ENCODE measurements around the gene TMEM109. TPM values are rescaled to one million over a fixed set of nuclear protein-coding genes. Genes with fewer than 3 reads are reported as not detected.

TMEM109 gene
- total RNA-seq, 3 donors from 2014 or later = 184 to 216 (median 204) TPM

DNA sequence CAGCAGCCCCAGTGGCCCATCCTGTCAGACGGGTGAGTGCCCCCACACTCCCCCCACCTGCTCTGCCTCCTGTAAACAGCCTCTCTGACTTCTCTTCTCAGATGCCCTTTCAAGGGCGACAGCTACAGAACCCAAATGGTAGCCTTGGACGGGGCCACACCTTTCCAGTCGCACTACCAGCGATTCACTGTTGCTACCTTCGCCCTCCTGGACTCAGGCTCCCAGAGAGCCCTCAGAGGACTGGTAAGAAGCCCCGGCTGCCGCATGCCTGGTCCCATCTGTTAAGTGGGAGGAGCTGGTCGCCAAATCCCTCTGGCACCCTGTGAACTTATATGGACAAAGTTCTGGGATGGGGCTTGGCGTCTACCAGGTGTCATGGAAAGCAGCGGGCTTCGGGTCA, 40.4 kb upstream of the TMEM109 start:
- peaks cover 13% of the 10 kb centered on the region for H3K4me1 Mint-ChIP-seq (ENCODE audit: low read depth)
- DNase-seq = no peak
- no peaks in the 10 kb centered on the region for H3K9me3 Mint-ChIP-seq
- no peaks in the 10 kb centered on the region for H3K27me3 Mint-ChIP-seq (ENCODE audit: low read depth)
- no peak overlapping the region for H3K4me3 Mint-ChIP-seq
- no peak for ATAC-seq
- peaks cover 10% of the 10 kb centered on the region for H3K36me3 Mint-ChIP-seq (ENCODE audit: insufficient read depth)

DNA sequence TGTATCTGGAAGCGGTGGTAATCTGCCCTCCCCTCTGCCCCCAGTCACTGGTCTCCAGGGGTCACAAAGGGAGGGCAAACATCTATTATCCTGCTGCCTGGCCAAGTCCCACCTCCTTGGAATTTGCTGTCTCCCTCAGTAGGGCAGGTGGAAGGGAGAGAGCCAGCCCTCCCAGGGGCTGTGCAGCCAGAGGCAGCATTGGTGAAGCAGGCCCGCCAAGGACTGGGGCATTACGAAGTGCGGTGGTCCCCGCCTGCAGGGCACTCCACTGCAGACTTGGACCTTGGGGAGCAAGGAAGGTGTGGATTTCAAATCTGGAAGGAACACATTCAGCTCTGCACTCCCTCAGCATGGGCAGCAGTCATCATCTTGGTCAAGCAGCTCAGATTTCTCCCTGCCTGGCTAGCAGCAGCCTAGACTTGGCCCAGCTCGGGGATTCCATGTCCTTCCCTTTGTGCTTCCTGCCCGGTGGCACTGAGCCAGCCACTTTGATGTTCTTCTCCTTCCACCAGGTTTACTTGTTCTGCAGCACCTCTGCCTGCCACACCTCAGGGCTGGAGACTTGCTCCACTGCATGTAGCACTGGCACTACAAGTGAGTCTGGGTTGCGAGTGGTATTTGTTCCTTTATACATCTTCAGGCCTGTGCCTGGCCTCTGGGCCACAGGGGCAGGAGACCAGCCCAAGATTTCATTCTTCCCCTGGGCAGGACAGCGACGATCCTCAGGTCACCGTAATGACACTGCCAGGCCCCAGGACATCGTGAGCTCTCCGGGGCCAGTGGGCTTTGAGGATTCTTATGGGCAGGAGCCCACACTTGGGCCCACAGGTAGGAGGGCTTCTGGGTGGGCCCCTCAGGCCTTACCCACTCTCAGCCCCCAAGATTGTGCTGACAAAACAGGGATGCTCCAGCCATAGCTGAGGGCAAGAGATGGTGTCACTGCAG, 39.3 kb upstream of the TMEM109 start:
- no peaks in the 10 kb centered on the region for H3K9me3 Mint-ChIP-seq
- H3K4me3 Mint-ChIP-seq = no peak overlapping the region
- ATAC-seq (no peak), DNase-seq (no peak)
- H3K27me3 Mint-ChIP-seq (ENCODE audit: low read depth) = no peaks in the 10 kb centered on the region
- peaks cover 12% of the 10 kb centered on the region for H3K36me3 Mint-ChIP-seq (ENCODE audit: insufficient read depth)
- peaks cover 13% of the 10 kb centered on the region for H3K4me1 Mint-ChIP-seq (ENCODE audit: low read depth)

DNA sequence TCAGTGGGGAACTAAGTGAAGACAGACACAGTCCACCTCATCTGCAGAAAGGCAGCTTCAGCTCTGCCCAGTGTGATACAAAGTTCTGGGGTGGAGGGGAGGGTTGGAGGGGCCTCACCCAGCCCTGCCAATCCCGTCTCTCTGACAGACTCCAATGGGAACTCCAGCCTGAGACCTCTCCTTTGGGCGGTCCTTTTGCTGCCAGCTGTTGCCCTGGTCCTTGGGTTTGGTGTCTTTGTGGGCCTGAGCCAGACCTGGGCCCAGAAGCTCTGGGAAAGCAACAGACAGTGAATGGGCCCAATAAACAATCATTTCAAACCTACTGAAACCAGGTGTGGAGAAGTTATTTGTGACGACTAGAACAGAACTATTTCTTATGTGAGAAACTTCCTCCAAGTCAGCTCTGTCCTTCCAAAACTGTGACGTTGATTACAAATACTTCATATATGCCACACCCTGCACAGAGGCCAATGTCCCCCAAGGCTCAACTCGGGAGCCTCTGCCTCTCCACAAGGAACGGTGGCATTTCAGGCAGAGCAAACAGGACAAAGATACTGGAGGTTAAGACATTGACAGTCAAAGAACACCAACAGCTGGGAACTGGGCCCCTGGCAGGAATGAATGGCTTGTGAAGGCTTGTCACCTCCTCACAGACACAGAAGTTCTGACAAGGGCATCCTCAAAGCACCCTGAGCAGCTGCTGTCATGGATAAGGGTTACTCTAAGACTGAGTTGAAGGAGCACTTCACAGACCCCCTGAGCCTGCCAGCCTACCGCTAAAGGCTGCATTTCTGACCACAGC, 38.4 kb upstream of the TMEM109 start:
- Mint-ChIP-seq H3K36me3 (ENCODE audit: insufficient read depth) (peaks cover 16% of the 10 kb centered on the region), H3K4me1 (ENCODE audit: low read depth) (peaks cover 13% of the 10 kb centered on the region), H3K9me3 (no peaks in the 10 kb centered on the region), H3K27me3 (ENCODE audit: low read depth) (no peaks in the 10 kb centered on the region), H3K4me3 (no peak overlapping the region)
- ATAC-seq (no peak), DNase-seq (no peak)

DNA sequence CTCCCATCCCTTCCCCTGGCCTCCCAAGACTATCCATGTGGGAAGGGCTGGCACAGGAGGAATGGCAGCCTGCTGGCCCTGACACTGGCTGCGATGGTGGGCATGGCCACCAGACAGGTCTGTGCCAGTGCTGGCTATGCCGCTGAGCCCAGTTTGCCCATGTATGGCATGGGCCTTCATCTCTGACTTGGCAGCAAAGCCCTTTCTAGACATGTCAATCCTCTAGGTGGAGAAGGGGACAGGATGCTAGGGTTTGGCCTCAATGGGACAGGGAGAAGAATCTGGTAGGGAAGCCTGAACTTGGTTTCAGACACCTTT, 37.8 kb upstream of the TMEM109 start:
- Mint-ChIP-seq H3K27me3 (ENCODE audit: low read depth) (no peaks in the 10 kb centered on the region), H3K4me3 (no peak overlapping the region), H3K9me3 (no peaks in the 10 kb centered on the region), H3K4me1 (ENCODE audit: low read depth) (peaks cover 11% of the 10 kb centered on the region), H3K36me3 (ENCODE audit: insufficient read depth) (peaks cover 20% of the 10 kb centered on the region)
- DNase-seq (no peak), ATAC-seq (no peak)

DNA sequence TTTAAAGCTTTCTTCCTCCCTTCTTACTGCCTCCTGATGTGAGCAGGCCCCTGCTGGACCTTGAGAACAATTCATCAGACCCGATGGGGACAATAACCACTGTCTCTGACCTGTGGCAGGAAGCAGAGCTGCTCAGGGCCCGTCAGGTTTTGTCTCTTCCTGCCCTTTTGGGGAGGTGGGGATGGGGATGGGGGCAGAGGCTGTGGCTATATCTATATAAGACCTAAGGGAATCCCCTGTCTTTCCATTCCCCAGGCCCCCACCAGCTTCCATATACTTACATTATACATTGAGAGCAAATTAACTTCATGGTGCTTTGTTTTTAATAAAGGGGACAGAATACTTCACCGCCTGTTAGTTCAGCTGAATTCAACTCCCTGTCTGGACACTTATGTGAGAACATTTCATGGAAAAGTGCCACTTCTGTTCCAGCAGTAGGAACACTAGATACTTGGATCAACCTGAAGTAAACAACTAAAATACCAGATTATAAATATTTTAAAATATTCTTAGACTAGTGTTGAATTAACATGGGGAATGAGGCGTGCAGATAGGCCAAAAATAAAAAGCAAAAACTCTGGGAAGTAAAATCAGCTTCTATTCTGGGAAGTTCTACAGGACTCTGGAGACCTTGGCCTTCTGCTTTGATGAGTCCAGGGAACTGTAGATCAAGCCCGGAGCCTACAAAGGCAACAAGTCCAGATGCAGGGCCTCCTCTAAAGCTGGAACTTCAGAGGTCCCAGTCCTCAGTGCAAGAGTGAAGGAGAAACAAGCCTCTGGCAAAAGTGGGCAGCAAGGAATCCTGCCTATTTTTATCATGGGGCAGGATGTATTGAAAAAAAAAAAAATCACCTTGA, 35.5 kb upstream of the TMEM109 start:
- no peak overlapping the region for H3K4me3 Mint-ChIP-seq
- DNase-seq (no peak), ATAC-seq (no peak)
- H3K36me3 Mint-ChIP-seq (ENCODE audit: insufficient read depth) = peaks cover 34% of the 10 kb centered on the region
- H3K4me1 Mint-ChIP-seq (ENCODE audit: low read depth) = peaks cover under 1% of the 10 kb centered on the region
- H3K27me3 Mint-ChIP-seq (ENCODE audit: low read depth) = no peaks in the 10 kb centered on the region
- no peaks in the 10 kb centered on the region for H3K9me3 Mint-ChIP-seq

DNA sequence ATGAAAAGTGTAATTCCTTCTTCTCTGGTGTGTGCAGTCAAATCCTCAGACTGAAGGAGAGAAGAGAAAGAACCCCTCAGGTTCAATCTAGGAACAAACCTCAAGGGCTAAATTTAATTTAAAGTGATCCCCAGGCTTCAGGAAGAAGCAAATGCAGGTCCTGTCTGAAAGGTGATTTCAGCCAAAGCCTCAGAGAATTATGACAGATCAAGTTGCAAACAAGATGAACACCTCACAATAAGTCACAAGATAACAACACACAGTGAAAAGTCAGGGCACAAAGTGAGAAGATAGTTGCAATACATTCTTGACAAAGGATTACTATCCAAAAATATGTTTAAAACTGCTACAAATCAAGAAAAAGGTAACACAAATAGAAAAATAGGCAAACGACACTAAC, 34.9 kb upstream of the TMEM109 start:
- Mint-ChIP-seq H3K4me3 (no peak overlapping the region), H3K36me3 (ENCODE audit: insufficient read depth) (peaks cover 39% of the 10 kb centered on the region), H3K9me3 (no peaks in the 10 kb centered on the region), H3K27me3 (ENCODE audit: low read depth) (no peaks in the 10 kb centered on the region), H3K4me1 (ENCODE audit: low read depth) (no peaks in the 10 kb centered on the region)
- no peak for ATAC-seq
- no peak for DNase-seq

DNA sequence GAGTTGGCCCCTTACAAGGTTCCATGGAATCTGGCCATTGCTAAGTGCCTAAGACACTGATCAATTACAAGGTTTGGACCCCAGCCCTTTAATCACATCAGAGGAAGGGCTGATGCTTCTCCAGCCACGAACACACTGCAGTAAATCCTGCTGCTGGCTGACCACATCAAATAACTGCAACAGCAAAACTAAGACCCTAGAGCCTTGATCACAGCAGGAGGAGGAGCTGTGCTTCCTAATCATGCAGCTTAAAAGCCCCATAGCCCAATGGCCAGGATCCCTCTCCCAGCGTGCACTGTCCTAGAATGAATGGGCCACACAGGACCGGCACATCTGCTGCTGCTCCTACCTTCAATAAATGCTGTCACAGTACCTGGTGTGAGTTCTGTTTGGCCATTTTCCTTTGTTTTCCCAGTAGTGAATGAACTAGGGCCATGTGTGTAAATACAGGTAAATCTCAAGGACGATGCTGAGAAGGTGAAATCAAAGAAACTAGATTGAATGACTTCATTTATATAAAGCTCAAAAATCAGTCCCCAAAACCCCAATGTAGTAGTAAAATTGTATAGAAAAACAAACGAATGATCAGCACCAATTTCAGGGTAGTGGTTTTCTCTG, 33.9 kb upstream of the TMEM109 start:
- no peak for DNase-seq
- no peak for ATAC-seq
- no peaks in the 10 kb centered on the region for H3K4me1 Mint-ChIP-seq (ENCODE audit: low read depth)

DNA sequence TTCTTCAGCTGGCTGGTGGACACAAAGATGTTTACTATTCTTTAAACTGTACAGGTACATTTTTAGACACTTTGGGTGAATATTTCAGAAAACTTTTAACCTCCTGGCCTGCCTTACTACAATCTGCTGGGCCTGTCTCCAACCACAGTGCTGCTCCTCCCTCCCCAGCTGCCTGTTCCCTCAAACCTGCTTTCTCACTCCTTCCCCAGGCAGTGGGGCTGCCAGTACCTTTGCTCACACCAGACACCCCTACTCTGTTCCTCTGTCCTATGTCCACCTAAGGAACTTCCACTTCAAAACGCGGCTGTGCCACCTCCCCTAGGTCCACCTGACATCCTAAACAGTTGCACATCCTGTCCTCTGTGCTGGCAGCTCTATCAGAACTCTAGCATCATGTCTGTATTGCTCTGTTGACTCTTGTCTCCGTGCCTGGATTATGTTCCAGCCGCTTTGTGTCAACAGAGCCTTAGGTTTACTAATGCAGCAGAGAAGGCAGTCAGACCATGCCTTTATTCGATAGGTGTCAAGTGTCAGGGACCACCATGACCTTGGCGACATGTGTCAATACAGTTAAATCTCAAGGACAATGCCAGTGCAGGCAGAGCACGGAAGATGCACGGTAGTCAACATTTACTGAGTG, 33.2 kb upstream of the TMEM109 start:
- Mint-ChIP-seq H3K9me3 (no peaks in the 10 kb centered on the region), H3K4me3 (no peak overlapping the region), H3K36me3 (ENCODE audit: insufficient read depth) (peaks cover 47% of the 10 kb centered on the region), H3K27me3 (ENCODE audit: low read depth) (no peaks in the 10 kb centered on the region), H3K4me1 (ENCODE audit: low read depth) (no peaks in the 10 kb centered on the region)
- DNase-seq = no peak
- no peak for ATAC-seq

More for the DNA sequence above, 33.9 kb upstream of the TMEM109 start:
- Mint-ChIP-seq H3K9me3 (no peaks in the 10 kb centered on the region), H3K27me3 (ENCODE audit: low read depth) (no peaks in the 10 kb centered on the region), H3K4me3 (no peak overlapping the region), H3K36me3 (ENCODE audit: insufficient read depth) (peaks cover 41% of the 10 kb centered on the region)

DNA sequence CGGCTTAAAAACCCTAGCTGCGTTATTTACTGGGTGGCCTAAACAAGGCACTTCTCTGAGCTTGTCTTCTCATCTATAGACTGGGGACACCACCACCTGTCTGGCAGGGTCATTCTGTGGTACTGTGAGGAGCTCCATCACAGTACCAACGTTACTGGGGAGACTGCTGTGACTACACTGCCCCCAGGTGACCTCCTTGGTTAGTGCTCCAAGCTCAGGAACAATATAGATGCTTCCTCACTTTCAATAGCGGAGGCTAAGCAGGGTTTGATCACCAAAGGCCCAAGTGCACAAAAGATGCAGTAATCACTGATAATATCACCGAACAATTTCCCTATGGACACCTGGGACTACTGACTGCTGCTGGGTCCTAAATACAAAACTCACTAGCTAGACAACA, 26.4 kb upstream of the TMEM109 start:
- no peaks in the 10 kb centered on the region for H3K9me3 Mint-ChIP-seq
- peaks cover 45% of the 10 kb centered on the region for H3K36me3 Mint-ChIP-seq (ENCODE audit: insufficient read depth)
- H3K4me1 Mint-ChIP-seq (ENCODE audit: low read depth) = no peaks in the 10 kb centered on the region
- no peaks in the 10 kb centered on the region for H3K27me3 Mint-ChIP-seq (ENCODE audit: low read depth)
- H3K4me3 Mint-ChIP-seq = no peak overlapping the region
- DNase-seq (no peak), ATAC-seq (peak; percentile 67 to 86)

DNA sequence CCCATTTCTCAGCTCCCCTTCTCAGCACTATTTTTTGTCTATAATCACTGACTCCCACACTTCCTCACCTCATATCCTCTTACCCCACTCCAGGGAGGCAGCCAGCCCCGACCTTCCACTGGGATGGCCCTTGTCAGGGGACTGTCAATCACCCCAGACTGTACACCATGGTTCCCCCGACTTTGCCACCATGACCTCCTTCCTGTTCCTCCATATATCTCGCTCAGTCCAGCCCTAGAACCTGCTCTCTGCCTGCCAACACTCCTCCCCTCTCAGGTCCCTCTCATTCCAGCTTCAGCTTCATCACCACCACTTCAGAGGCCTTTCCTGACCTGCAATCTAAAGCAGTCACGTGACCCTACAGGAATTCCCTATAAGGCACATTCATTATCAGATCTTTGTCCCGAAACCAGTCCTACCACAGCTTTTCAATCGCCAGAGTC, 24.1 kb upstream of the TMEM109 start:
- no peaks in the 10 kb centered on the region for H3K27me3 Mint-ChIP-seq (ENCODE audit: low read depth)
- H3K9me3 Mint-ChIP-seq = no peaks in the 10 kb centered on the region
- H3K4me1 Mint-ChIP-seq (ENCODE audit: low read depth) = no peaks in the 10 kb centered on the region
- no peak overlapping the region for H3K4me3 Mint-ChIP-seq
- peaks cover 38% of the 10 kb centered on the region for H3K36me3 Mint-ChIP-seq (ENCODE audit: insufficient read depth)
- ATAC-seq (no peak), DNase-seq (no peak)

DNA sequence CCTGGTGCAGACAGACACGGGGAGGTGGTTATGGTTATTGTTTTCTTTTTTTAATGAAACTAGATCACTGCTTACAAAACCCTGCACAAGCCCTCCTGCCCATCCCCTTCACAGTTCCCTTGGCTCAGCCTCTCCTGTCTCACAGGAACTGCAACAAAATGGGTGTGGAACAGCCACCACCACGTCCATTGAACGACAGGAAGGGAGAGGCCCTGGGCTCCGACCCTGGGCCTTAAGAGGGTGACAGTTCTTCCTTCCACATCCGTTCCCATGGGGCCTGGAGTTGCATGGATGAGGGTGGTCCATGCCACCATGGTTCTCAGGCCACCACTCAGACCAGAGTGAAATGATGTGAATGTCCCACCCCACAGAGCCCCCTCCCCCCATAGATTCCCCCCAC, 23.3 kb upstream of the TMEM109 start:
- no peak overlapping the region for H3K4me3 Mint-ChIP-seq
- H3K36me3 Mint-ChIP-seq (ENCODE audit: insufficient read depth) = peaks cover 39% of the 10 kb centered on the region
- no peak for ATAC-seq
- H3K4me1 Mint-ChIP-seq (ENCODE audit: low read depth) = no peaks in the 10 kb centered on the region
- no peak for DNase-seq
- H3K9me3 Mint-ChIP-seq = no peaks in the 10 kb centered on the region
- no peaks in the 10 kb centered on the region for H3K27me3 Mint-ChIP-seq (ENCODE audit: low read depth)

DNA sequence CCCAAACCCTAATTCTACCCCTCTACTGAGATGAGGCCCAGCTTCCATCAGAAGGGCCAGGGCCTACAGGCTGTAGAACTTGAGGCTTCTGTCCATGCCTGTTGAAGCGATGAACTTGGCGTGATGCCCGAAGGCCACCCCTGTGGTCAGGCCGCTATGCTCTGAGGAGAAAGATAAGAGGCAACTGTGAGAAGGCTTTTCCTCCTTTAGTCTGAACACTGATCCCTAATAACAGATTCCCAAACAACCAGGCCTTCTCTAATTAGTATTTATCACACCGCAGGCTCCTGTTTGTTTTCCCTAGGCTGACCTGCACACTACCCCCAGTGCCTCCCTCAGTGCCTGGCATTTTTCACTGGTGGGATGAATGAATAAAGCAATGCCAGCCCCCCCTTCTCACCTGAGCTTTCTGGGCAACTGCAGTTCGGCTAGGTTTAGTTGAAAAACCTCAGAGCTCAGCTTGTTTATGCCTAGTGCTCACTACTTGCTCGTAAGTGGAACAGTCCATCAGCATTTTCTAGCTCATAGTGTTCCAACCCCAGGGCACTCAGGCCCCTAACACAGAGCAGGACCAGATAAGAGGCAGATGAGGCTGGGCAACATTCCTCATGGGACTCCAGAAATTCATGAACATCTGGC, 22.7 kb upstream of the TMEM109 start:
- ATAC-seq (no peak), DNase-seq (no peak)
- Mint-ChIP-seq H3K9me3 (no peaks in the 10 kb centered on the region), H3K36me3 (ENCODE audit: insufficient read depth) (peaks cover 40% of the 10 kb centered on the region), H3K4me1 (ENCODE audit: low read depth) (no peaks in the 10 kb centered on the region), H3K4me3 (no peak overlapping the region), H3K27me3 (ENCODE audit: low read depth) (no peaks in the 10 kb centered on the region)

DNA sequence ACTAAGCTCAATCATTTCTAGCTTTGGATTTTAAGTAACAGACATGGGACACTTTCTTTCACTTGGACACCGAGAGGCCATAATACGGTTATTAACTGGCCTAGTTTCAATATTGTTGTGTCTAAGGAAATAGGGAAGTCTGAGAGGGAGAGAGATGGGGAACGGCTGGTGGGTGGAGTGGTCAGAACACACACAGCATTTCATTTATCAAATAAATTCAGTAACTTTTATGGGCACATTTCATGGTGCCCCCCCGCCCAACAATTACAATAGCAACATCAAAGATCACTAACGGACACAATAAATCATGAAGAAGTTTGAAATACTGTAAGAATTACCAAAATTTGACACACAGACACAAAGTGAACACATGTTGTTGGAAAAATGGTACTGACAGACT, 18.3 kb upstream of the TMEM109 start:
- H3K27me3 Mint-ChIP-seq (ENCODE audit: low read depth) = no peaks in the 10 kb centered on the region
- ATAC-seq (no peak), DNase-seq (no peak)
- H3K9me3 Mint-ChIP-seq = no peaks in the 10 kb centered on the region
- H3K4me1 Mint-ChIP-seq (ENCODE audit: low read depth) = no peaks in the 10 kb centered on the region
- H3K36me3 Mint-ChIP-seq (ENCODE audit: insufficient read depth) = peaks cover 61% of the 10 kb centered on the region
- no peak overlapping the region for H3K4me3 Mint-ChIP-seq

Data from activated T-cell treated with anti-CD3 and anti-CD28 coated beads, Interleukin-2, amount 50 U/mL, for 4 hours (primary cell).